PC-9 (cell line): ENCODE results near the gene KIF16B.

Experiments used
- CTCF ChIP-seq: fragments of 200-600 bp; sonication (generic); conservative IDR thresholded peaks from 2 replicates; pipeline ENCODE4 v1.6.1; 2017; ENCODE audit warnings: mixed run types, antibody characterized with exemption, mild to moderate bottlenecking, moderate library complexity
- EZH2 ChIP-seq: fragments of 200-600 bp; sonication (generic); IDR thresholded peaks from 2 replicates; pipeline ENCODE4 v1.8.0; 2017; ENCODE audit warnings: antibody characterized with exemption, low read depth

- TF ChIP-seq CTCF (no peak), EZH2 (no peak)
Measured at GRCh38 chr20:16427571-16427970, 145.7 kb downstream of the KIF16B start.
